COR-L47 (cell line): ENCODE results near the gene DNAJB13.
A peak's percentile ranks its signal among the peaks of the same experiment; 100 is the strongest.
"Not testable (repeated sequence)": the region's sequence is repeated elsewhere in the genome, so short reads cannot be mapped to it uniquely, and the experiment has no call there.

Experiments used
- DNase-seq: peaks from one replicate; lab custom pipeline; 2025; lab: John Stamatoyannopoulos, UW

DNAJB13 gene

DNA sequence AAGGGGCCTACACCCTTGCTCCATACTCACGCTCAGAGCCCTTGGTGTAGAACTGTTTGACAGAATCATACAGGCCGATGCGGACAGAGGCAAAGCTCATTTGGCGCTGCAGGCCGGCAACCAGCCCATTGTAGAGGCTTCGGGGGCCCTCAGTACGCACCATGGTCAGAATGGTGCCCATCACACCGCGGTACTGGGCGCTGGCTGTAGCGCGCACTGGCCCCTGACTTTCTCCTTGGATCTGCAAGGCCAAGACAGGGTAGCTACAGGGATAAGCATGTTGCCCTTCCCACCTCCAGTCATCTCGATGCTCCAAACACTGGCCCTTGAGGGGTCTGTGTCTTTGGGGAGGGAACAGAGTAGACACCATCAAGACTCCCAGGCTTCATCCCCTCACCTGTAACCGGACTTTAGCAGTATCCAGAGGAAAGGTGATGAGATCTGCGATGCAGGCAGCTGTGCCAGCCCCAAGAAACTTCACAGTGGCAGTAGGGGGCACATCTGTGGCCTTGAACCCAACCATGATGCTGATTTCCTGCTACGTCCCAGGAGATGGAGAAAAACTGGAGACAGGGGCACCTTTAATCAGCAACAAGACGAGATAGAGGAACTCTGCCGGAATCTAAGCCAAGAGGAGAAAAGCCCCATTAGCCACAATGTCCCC, 27.2 kb downstream of the DNAJB13 start:
- no peak for DNase-seq

DNA sequence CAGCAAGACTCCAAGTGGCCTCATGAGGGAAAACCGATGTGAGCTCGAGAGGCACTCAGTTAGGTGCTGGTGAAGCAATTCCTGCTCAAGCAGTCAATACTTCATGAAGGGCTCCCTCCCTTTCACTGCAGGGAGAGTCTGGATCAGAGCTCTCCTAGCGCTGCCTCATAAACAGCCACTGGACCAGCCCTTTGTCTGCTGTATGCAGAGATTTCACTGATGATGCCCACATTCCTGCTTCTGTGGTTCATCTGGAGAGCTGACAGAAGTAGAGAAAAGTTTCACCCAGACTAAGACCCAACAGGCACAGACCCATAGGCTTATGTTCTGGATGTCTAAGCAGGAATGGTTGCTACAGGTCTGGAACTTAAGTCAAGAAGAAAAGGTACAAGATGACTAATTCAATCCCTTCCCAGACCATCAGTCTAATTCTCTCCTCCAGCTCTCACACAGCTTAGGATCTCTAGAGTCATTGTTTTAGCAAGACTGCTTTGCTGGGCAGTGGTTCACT, 27.8 kb downstream of the DNAJB13 start:
- DNase-seq, result no peak

DNA sequence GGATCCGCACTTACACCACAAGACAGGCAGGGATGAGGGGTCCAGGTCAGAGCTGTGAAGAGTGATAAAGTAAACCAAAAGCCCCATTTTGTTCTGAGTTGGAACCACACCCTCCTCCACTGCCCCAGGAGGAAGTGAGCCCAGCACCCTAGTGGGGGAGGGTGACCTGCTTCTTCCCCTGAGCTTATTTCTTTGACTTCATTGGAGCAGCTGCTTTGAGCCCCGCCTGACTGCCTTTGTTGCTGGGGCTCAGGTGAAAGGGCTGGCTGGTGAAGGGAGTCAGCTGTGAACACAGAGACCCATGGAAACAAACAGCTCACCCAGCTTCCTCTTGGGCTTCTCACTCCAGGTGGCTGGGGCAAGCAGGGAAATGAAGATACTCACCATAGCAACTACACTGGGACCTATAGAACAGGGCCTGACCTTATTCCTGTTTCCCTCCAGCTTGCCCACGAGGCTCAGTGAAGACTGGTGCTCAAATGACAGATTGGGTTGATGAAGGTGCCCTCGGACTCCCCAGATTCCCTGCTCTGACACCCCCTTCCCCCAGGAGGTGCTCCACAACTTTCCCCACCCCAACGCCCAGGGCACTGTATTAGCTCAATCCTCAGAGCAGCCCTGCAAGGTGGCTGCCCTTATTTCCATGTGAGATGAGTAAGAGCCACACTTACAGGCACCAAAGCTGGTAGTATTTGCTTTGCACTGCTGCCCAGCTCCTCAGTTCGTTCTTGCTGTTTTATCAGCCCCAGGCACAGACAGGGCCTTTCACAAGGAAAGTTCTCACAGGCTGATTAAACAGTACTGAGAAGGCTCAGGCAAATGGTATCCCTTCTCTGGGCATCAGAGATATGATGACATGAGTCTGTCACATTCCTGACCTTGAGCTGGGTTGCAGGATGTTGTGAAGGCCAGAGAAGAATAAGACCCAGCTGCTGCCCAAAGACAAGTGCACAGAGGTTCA, 29.5 kb downstream of the DNAJB13 start:
- peak; percentile 76 for DNase-seq

DNA sequence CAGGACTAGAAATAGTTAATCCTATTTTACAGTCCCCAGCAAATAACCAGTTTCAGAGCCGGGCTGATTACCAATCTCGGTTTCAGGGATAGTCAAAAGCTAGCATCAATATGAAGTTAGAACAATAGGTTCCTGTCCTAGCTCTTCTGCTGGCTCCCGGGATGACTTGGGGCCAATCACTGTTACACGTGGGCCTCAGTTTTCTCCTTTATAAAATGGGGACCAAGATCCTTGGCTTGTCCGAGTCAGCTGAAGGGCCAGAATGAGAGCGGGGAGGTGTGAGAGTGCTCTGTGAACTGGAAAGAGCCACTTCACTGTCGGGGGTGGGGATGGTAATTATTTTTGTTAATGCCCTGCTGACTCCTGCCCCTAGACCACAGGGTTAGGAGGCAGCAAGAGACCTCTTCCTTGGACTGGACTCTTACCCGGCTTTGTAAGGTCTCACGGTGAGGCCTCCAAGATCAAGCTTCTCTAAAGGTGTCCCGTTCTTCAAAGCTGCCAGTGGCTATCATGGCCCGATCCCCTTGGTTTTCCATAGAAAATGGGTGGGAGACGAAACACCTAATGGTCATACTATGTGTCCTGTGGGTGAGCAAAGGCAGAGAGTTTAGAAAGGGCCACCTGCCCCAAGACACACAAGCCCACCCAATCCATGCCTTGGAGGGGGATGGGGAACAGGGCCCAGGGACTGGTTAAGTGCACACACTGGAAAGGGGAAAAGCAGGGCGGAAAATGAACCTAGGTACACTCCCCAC, 30.4 kb downstream of the DNAJB13 start:
- DNase-seq, result no peak

DNA sequence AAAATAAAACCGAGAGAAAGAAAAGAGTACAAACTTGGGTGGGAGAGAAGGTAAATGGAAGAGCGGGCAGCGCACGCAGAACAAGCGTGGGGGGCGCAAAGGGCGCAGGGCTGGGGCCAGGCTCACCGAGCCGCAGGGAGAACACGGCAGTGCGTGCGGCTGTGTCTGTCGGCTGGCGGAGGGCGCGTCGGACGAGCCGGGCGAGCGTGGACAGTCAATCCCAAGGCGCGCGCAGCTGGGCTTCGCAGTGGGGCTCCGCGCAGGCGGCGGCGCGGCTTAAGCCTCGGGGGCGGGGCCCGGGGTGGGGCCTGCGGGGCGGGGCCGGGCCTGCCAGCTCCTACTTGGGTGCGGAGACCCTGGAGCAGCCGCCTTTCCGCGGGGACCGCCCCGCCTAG, 31.8 kb downstream of the DNAJB13 start, which contains the start of gene UCP2:
Gene UCP2 (minus strand): TSS at position 249 of the 395 bp plus-strand sequence. CDS start 4,465 bp downstream, outside the sequence.
- peak; percentile 92 for DNase-seq

DNA sequence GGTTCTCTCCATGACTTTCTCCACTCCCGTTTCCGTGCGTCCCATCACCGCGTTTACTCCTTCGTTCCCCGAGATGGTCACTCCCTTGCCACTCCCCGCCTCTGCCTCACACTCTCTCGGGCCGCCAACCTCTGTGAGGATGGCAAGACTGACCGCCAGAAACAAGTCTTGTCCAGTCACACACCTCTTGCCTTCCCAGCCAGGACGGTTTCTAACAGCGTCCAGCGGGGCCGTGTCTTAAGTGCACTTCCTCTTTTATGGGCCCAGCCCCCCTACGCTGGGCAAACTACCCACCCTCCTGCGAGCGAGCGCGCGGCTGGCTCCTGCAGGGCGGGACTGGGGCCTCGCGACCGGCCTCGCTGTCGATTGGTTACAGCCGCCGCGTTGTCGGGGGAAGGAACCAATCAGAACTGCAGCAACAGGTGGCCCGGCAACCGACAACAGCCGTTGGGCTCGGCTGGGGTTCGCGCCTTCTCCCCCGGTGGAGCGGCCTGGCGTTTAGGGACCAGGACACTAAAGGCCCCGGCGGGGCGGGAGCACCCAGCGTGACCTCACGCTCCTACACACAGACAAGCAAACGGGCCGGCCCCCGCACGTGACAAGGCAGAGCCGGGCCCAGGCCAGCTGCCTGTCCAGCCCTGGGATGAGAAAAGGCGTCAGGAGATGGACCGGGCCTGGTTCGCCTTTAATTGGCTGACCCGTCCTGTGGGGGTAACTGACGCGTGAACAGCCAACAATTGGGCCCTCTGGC, 32.3 kb downstream of the DNAJB13 start:
- peak; percentile 98 for DNase-seq

DNA sequence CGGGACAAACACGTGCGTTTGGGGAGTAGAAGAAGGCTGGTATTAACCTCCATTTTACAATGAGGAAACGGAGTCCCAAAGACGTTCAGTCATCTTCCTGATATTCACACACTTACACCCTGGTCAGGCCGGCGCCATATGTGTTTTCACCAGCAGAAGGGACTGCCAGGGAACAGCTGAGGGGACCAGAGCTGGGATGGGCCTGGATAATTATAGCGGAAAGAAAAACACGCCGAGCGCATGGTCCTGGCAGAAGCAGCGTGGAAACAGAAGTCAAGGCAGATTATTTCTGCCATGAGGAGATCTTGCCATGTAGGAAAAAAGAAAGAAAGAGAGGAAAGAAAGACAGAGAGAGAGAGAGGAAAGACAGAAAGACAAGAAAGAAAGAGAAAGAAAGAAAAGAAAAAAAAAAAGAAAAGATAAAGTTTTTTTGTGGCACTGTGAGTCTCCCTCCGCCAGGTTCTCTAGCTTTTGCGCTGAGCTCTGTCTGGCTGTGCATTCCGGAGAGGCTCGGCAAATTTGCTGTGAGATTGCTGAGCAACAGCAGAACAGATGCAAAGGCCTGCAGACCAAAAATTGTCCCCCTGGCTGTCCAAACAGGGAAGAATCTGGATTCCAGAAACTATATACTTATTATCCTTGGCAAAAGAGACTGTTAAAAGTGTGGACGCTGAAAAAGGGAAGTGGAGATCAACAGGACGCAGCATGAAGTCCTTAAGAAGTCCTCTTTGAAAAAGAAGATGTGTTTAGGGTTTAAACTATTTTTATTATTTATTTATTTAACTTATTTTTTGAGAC, 33.1 kb downstream of the DNAJB13 start:
- no peak for DNase-seq

DNA sequence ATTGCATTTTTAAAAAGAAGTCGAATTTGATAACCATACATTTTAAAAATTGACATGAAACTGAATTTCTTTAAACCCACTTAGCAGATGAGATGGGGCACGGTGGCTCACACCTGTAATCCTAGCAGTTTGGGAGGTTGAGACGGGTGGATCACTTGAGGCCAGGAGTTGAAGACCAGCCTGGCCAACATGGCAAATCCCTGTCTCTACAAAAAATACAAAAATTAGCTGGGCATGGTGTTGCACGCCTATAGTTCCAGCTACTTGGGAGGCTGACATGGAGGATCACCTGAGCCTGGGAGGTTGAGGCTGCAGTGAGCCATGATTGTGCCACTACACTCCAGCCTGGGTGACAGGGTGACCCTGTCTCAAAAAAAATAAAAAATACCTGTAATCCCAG, 34.8 kb downstream of the DNAJB13 start:
- DNase-seq, result not testable (repeated sequence)

DNA sequence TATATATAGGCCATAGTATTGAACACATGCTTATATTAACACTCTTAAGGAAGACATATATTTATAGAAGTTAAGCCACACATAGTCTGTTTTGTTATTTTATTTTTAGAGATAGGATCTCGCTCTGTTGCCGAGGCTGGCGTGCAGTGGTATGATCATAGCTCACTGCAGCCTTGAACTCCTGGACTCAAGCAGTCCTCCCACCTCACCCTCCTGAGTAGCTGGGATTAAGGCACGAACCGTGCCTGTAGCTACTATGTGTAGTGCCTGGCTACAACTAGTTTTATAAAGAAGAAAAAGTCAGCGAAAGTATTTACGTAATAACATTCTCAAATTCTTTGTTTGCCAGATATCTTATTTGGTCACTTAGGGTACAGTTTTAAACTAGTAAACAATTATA, 37.4 kb downstream of the DNAJB13 start:
- no peak for DNase-seq

DNA sequence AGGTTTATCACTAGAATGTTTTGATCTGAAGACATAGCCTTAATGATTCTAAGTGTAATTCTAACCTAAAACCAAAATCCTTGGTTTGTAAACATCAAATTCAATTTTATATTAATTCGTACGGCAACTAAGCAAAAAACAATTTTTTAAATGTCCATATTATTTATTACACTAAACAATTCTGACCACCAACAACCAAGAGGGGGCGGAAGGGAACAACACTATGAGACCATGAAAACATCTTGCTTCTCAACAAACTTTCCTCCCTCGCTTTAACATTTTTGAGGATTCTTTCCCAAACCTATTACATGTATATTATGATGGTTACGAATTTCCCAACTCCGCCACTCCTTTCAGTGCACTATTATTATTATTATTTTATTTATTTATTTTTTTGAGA, 38.3 kb downstream of the DNAJB13 start:
- DNase-seq, result no peak

DNA sequence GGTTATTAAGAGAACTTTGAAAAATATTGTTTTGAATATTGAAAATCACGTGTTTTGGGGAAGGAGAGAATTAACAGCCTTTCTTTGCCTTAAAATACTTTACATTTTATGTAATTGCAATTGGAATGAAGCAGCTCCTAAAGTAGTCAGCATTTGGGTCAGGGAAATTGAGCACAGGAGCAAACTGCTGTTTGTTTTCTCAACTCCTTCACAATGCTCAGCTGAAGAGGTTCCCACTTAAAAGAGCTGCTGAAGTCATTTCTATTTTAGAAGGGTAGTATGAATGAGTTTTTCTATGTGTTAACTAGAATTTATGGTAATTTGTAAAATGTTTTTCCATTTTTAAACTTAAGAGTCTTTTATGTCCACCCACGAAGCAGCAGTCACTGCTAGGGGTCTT, 39.9 kb downstream of the DNAJB13 start:
- no peak for DNase-seq

DNA sequence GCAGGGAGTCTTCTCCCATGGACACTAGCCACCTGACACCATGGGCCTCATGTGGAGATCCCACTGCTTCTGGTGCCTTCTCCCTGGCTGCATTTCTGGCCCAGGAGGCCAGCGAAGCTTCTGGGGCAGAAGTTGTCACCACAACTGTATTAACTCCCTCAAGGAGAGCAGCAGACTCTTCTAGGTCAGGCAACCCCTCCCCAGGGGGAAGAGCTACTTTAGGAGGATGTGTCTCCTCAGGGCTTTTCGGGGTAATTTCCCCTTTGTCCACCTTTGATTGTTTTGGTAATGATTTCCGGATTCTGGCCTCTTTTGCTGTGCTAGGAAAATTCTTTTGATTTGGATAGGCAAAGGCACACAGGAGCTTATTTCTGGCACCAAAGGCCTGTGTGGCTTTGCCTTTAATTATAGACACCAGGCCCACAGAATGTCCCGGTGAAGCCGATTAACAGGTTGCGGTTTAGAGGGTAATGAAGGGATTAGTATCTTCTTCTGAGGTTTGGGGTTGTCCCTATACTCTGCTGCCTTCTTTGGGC, 40.7 kb downstream of the DNAJB13 start:
- DNase-seq, result no peak

DNA sequence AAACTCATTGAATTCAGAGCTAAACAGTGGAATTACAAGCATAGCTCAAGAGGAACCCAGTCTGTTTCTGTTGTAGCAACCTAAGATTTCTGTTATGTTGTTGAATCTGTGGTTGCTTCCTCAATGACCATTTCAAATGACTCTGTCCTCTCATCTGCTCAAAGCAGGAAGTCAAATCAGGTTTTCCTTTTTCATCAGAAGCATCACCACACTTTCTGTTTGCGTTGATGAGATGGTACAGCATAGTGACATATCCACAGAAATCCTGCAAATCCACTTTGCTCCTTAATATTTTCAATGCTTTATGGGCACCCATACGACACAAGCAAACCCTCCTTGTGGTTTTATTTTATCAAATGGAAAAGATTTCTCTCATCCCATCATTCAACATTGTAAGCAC, 44.4 kb downstream of the DNAJB13 start:
- DNase-seq, result no peak

DNA sequence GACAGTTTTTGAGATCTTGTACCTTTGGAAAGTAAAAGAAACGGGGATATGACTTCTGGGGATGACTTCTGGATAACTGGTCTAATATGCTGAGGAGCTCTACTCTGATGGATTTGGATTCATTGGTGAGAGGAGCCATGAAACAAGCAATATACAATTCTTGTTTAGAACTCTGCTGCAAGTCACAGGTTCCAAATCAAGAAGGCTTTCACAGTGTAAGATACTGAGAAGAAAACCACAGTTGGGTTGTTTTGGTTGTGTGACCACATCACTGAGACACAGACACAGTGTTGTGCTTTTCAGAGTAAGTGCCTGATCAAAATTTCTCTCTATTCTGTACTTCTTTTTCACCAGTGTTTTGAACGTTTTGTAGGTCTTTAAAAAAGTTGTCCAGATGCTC, 44.9 kb downstream of the DNAJB13 start:
- DNase-seq, result no peak

DNA sequence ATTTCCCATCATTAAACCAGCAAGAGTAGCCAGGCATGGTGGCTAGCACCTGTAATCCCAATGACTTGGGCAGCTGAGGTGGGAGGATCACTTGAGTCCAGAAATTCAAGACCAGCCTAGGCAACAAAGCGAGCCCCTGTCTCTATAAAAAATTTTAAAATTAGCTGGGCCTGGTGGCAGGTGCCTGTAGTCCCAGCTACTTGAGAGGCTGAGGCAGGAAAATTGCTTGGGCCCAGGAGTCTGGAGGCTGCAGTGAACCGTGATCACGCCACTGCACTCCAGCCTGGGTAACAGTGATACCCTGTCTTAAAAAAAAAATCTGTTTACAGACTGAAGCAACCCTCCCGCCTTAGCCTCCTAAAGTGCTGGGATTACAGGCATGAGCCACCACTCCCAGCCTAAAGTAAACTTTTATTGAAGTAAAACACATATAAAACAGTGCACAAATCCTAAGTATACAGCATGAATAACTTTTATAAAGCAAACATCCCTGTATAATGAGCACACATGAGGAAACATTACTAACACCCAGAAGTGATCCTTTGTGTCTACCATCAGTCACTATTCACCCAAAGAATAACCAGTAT, 45.4 kb downstream of the DNAJB13 start:
- DNase-seq, result no peak

DNA sequence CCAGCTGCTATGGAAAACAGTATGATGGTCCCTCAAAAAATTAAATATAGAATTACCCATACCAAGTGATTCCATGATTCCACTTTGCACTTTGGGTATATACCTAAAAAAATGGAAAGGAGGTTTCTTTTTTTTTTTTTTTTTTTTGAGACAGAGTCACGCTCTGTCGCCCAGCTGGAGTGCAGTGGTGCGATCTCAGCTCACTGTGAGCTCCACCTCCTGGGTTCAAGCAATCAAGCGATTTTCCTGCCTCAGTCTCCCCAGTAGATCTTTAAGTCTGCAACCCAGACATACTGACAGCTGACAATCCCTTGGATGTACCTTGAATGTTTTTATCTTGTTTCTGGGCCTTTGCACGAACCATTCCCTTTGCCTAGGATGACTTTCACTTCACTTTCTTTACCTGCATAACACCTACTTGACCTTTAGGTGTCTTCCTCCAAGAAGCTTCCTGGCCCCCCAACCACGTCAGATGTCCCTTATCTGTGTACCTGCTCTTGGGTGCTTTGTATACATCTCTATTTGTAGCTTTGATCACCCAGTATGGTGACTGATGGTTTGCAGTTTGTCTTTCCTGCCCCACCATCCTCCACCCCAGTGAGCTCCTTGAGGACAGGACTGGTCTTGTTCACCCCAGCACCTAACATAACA, 46.4 kb downstream of the DNAJB13 start:
- no peak for DNase-seq

DNA sequence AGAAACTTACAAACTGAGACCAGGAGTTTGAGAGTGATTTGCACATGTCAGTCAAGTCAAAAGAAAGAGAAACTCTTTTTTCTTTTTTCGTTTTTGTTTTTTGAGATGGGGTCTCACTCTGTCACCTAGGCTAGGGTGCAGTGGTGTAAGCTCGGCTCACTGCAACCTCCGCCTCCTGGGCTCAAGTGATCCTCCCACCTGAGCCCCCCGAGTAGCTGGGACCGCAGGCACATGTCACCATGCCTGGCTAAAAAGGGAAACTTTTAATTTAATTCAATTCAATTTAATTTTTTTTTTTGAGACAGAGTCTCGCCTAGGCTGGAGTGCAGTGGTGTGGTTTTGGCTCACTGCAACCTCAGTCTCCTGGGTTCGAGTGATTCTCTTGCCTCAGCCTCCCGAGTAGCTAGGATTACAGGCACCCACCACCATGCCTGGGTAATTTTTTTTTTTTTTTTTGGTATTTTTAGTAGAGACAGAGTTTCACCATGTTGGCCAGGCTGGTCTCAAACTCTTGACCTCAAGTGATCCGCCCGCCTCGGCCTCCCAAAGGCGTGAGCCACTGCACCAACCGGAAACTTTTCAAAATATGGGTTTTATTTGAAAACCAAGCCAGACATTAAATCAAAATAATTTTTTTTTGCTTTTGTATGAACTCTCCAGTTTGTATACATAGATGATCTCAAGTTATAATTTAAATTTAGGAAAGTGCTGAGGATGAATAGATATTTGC, 48.2 kb downstream of the DNAJB13 start:
- no peak for DNase-seq

DNA sequence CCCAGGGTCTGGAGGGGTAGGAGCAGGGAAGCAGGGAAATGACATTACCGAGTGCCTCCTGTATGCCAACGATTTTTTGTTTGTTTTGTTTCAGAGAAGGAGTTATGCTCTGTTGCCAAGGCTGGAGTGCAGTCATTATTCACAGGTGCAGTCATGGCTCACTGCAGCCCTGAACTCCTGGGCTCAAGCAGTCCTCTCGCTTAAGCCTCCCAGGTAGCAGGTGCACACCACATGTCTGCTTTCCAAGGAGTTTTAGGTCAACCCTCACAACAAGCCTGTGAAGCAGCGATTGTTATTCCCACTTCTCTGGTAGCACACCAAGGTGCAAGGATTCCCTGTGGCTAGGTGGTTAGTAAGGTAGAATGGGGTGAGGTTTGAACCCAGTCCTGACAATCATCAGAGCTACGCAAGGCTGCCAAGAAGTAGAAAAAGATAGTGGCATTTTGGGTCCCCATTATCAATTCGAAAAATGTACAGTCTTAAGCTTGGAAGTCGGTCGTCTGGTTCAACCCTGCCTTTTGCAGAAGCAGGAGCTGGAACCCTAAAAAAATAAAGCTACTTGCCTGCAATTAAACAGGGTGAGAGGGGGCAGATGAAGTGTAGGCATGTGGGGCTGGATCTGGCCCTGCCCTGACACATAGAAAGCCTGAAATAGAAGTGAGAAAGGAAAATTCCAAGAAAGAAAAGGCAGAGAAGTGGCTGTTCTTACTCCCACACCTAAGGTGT, 48.9 kb downstream of the DNAJB13 start:
- DNase-seq, result no peak
